ENCODE data around the gene MTX1.

DNA sequence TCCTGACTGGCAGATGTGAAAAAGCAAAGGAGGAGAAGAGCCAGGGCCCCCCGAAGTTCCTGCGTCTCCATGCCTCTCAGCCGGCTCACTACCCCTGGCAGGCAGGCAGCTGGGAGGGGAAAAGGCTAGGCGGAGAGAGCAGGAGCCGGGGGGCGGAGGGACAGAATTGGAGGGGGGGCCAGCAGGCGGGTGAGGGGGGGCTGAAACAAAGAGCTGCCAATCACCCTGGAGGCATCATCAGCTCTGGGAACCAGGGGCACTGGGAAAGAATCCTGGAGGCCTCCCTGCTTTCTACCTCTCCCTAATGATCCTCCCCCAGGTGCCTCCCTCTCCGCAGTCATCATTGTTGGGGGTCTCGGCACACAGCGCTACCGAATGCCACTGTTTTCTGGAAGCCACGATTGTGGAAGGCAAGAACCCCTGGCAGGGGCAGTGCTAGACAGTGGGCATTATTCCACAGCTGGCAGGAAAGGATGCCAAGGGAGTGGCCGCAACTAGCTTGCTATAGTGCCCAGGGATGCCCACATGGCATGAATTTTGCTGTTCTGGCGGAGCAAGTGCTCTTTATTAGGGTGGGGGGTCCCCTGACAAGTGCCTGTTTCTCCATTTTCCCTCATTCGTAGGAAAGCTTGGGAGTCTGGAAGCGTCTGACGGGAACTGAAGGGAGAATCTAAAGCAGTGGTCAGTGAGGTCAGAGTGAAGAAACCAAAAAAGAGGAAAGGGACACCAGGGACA, 522 bp upstream of the MTX1 start, which contains the start of gene THBS3:
- TF ChIP-seq, protein P1, sequence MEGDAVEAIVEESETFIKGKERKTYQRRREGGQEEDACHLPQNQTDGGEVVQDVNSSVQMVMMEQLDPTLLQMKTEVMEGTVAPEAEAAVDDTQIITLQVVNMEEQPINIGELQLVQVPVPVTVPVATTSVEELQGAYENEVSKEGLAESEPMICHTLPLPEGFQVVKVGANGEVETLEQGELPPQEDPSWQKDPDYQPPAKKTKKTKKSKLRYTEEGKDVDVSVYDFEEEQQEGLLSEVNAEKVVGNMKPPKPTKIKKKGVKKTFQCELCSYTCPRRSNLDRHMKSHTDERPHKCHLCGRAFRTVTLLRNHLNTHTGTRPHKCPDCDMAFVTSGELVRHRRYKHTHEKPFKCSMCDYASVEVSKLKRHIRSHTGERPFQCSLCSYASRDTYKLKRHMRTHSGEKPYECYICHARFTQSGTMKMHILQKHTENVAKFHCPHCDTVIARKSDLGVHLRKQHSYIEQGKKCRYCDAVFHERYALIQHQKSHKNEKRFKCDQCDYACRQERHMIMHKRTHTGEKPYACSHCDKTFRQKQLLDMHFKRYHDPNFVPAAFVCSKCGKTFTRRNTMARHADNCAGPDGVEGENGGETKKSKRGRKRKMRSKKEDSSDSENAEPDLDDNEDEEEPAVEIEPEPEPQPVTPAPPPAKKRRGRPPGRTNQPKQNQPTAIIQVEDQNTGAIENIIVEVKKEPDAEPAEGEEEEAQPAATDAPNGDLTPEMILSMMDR (conservative IDR thresholded peaks at IDR 0.05) = no peak
- no peak for TF ChIP-seq ZFX (IDR thresholded peaks at IDR 0.05)

Measured in C4-2B (cell line).